Right lobe of liver (tissue), 6 donors: ENCODE results near the gene MST1. TPM values are rescaled to one million over a fixed set of nuclear protein-coding genes. Genes with fewer than 3 reads are reported as not detected.
A peak's percentile ranks its signal among the peaks of the same experiment; 100 is the strongest.

Source experiments
- ATAC-seq, 4 donors: fragments of 200-7000 bp; cut with Tn5 transposase; one replicate each; pipeline ENCODE4 v1.9.1; 2020; ENCODE audit warnings: mild to moderate bottlenecking in 4 of 4, moderate library complexity in 4 of 4
- DNase-seq, 3 donors: peaks; one replicate each; pipeline ENCODE4 v3.0.0-alpha.2; 2020
- H3K27ac ChIP-seq, 3 donors: fragments of 200-600 bp; one replicate each; pipeline ENCODE4 v1.8.0; 2022
- H3K27me3 ChIP-seq, 2 donors: fragments of 200-600 bp; one replicate each; pipeline ENCODE4 v1.8.0; 2022
- H3K36me3 ChIP-seq, 4 donors: fragments of 200-600 bp; sonication (generic) in 1 of 4; one replicate each; pipeline versions ENCODE4 v1.5.1 to v1.8.0; 2017 to 2022; ENCODE audit warnings: control low read depth in 1 of 4
- H3K4me1 ChIP-seq, 4 donors: fragments of 200-600 bp; sonication (generic) in 1 of 4; one replicate each; pipeline versions ENCODE4 v1.5.1 to v1.8.0; 2017 to 2022; ENCODE audit warnings: control low read depth in 1 of 4
- H3K4me3 ChIP-seq, 3 donors: fragments of 200-600 bp; one replicate each; pipeline ENCODE4 v1.8.0; 2022
- H3K9me3 ChIP-seq, 4 donors: fragments of 200-600 bp; sonication (generic) in 1 of 4; one replicate each; pipeline versions ENCODE4 v1.5.1 to v1.8.0; 2017 to 2022; ENCODE audit warnings: control low read depth in 1 of 4
- POLR2A ChIP-seq: fragments of 450-650 bp; IDR thresholded peaks from one replicate; pipeline ENCODE4 v1.6.1; 2017; ENCODE audit warnings: antibody characterized with exemption, mild to moderate bottlenecking
- WGBS: methylation state at CpG from one replicate; pipeline ENCODE4 v1.1.6; 2018; ENCODE audit warnings: low coverage, low lambda C conversion rate; ENCODE audit not compliant: insufficient coverage; ENCODE audit errors: missing lambda C conversion rate; 5-methylcytosine and 5-hydroxymethylcytosine counted together
- intact Hi-C, 2 donors: fragments of 100-400 bp; cut with DNase I; formaldehyde crosslinking; loops; one replicate each; pipeline versions ENCODE4 v1.11.2 to v1.14.1; 2022
- total RNA-seq, 6 experiments: library from RNA; depleted of rRNA in 2 of 6; stranded (reverse); fragments of >200 nt in 2 of 6; fragmentation: NEBNext Ultra II Directional in 3 of 6; extraction: Animal tissue kit (Norgen Biotek cat#: 25700) in 3 of 6; gene quantifications; one replicate each; pipeline versions ENCODE4 v1.1.0 to v1.2.4, GENCODE V29; 2016 to 2023
- TF ChIP-seq, protein P1 (sequence below), 4 donors: fragments of 200-600 bp in 3 of 4; fragments of 450-650 bp in 1 of 4; IDR thresholded peaks; one replicate each; pipeline versions ENCODE4 v1.5.1 to v1.8.0; 2016 to 2022; ENCODE audit warnings: antibody characterized with exemption in 4 of 4, mild to moderate bottlenecking in 2 of 4
- donor health status: DM: no; HTN: yes; CAD: no.
- donor health status: DM: no; HTN: no; CAD: no.
- donor health status: DM: no; HTN: no; CAD: no.
- donor health status: DM: no; HTN: yes; CAD: no.
- donor health status: DM: no; HTN: yes; CAD: no.

The MST1 gene
- total RNA-seq, 6 experiments from 2014 or later = 321 to 695 (median 632) TPM

DNA sequence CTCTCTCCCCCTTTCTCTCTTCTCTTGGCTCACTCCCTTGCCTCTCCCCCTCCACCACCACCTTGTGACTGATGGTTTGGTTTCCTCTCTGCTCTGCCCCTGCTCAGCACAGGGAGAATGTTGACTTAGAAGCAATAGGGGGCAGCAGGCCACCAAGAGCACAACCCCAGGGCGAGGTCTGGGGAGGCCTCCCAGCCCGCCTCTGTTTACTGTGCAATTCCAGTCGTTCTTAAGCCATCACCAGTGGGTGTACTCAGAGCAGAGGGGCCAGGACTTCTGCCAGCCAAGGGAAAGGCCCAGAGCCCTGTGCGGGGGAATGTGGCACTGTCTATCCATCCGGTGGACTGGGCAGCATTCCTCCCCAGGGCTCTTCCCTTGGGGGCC lies 20.9 kb downstream of the MST1 start:
- intact Hi-C loops = loop anchor here in 1 of 2 donors (5.0 kb wide), 1 partner anchor 126 kb away; no protein-coding TSS in a partner anchor
- ATAC-seq = peak; percentile 2 to 35 (median 12)
- WGBS = 20% methylated on average over 3 of the region's 5 CpGs
- H3K27me3 ChIP-seq = no peaks in the 10 kb centered on the region
- no peaks in the 10 kb centered on the region for H3K36me3 ChIP-seq
- H3K9me3 ChIP-seq = no peaks in the 10 kb centered on the region
- H3K4me3 ChIP-seq = no peak overlapping the region
- peak in 1 of 3 donors; percentile 86 for DNase-seq
- peak overlapping the region in 2 of 3 donors; percentile 23 to 92 for H3K27ac ChIP-seq
- peaks cover 2 to 85% (median 38%) of the 10 kb centered on the region in 4 donors for H3K4me1 ChIP-seq
- TF ChIP-seq, protein P1, sequence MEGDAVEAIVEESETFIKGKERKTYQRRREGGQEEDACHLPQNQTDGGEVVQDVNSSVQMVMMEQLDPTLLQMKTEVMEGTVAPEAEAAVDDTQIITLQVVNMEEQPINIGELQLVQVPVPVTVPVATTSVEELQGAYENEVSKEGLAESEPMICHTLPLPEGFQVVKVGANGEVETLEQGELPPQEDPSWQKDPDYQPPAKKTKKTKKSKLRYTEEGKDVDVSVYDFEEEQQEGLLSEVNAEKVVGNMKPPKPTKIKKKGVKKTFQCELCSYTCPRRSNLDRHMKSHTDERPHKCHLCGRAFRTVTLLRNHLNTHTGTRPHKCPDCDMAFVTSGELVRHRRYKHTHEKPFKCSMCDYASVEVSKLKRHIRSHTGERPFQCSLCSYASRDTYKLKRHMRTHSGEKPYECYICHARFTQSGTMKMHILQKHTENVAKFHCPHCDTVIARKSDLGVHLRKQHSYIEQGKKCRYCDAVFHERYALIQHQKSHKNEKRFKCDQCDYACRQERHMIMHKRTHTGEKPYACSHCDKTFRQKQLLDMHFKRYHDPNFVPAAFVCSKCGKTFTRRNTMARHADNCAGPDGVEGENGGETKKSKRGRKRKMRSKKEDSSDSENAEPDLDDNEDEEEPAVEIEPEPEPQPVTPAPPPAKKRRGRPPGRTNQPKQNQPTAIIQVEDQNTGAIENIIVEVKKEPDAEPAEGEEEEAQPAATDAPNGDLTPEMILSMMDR (IDR thresholded peaks at IDR 0.05) = peak in 1 of 4 donors; percentile 5
- TF ChIP-seq POLR2A = no peak

GRCh38 chr3:49667701-49668413 lies 21.4 kb downstream of the MST1 start:
- intact Hi-C loops = loop anchor here in 1 of 2 donors (5.0 kb wide), 1 partner anchor 126 kb away; no protein-coding TSS in a partner anchor
- peak overlapping the region in 2 of 3 donors; percentile 23 to 92 for H3K27ac ChIP-seq
- 39% methylated on average over 10 of the region's 25 CpGs for WGBS
- no peaks in the 10 kb centered on the region for H3K36me3 ChIP-seq
- H3K27me3 ChIP-seq = no peaks in the 10 kb centered on the region
- no peaks in the 10 kb centered on the region for H3K9me3 ChIP-seq
- peak; percentile 2 to 9 (median 4) for ATAC-seq
- DNase-seq = peak in 1 of 3 donors; percentile 72
- TF ChIP-seq POLR2A = no peak
- TF ChIP-seq, protein P1 (IDR thresholded peaks at IDR 0.05) = no peak
- H3K4me1 ChIP-seq = peaks cover 2 to 81% (median 38%) of the 10 kb centered on the region in 4 donors
- H3K4me3 ChIP-seq = no peak overlapping the region

- H3K36me3 ChIP-seq = no peaks in the 10 kb centered on the region
- peaks cover 0 to 70% (median 33%) of the 10 kb centered on the region in 4 donors for H3K4me1 ChIP-seq
- peak overlapping the region; percentile 23 to 92 (median 48) for H3K27ac ChIP-seq
- TF ChIP-seq, protein P1 (IDR thresholded peaks at IDR 0.05) = no peak
- peak; percentile 32 for TF ChIP-seq POLR2A
- 40% methylated on average over 7 of the region's 8 CpGs for WGBS
- intact Hi-C loops = loop anchor here in 1 of 2 donors (5.0 kb wide), 1 partner anchor 124 kb away; no protein-coding TSS in a partner anchor
- H3K27me3 ChIP-seq = no peaks in the 10 kb centered on the region
- H3K4me3 ChIP-seq = peak overlapping the region in 1 of 3 donors; percentile 13
- DNase-seq = peak; percentile 64 to 86 (median 70)
- no peaks in the 10 kb centered on the region for H3K9me3 ChIP-seq
- peak; percentile 48 to 72 (median 60) for ATAC-seq
These were observed 22.7 kb downstream of the MST1 start for GRCh38 chr3:49666592-49666991.

GRCh38 chr3:49665822-49666519 lies 23.3 kb downstream of the MST1 start:
- Histone ChIP-seq H3K4me1 (peaks cover 0 to 64% (median 31%) of the 10 kb centered on the region in 4 donors), H3K4me3 (no peak overlapping the region), H3K36me3 (no peaks in the 10 kb centered on the region), H3K27ac (peak overlapping the region; percentile 23 to 92 (median 48)), H3K9me3 (no peaks in the 10 kb centered on the region), H3K27me3 (no peaks in the 10 kb centered on the region)
- intact Hi-C loops = loop anchor here in 1 of 2 donors (5.0 kb wide), 1 partner anchor 124 kb away; no protein-coding TSS in a partner anchor
- WGBS = 49% methylated on average over 2 of the region's 6 CpGs
- DNase-seq (peak; percentile 82 to 92 (median 84)), ATAC-seq (peak; percentile 75 to 82 (median 78))
- peak; percentile 67 for TF ChIP-seq POLR2A
- TF ChIP-seq, protein P1 (IDR thresholded peaks at IDR 0.05) = no peak
